GM18909 (cell line): ENCODE data around the gene COL9A3.

Source experiments
- ATAC-seq: cut with Tn5 transposase; IDR thresholded peaks from one replicate; pipeline ENCODE4 v1.9.1; 2021; ENCODE audit warnings: mild to moderate bottlenecking; ENCODE audit not compliant: unreplicated experiment, poor library complexity

The COL9A3 gene

GRCh38 chr20:62808211-62808865 is 8.5 kb upstream of the COL9A3 start:
- no peak for ATAC-seq

DNA sequence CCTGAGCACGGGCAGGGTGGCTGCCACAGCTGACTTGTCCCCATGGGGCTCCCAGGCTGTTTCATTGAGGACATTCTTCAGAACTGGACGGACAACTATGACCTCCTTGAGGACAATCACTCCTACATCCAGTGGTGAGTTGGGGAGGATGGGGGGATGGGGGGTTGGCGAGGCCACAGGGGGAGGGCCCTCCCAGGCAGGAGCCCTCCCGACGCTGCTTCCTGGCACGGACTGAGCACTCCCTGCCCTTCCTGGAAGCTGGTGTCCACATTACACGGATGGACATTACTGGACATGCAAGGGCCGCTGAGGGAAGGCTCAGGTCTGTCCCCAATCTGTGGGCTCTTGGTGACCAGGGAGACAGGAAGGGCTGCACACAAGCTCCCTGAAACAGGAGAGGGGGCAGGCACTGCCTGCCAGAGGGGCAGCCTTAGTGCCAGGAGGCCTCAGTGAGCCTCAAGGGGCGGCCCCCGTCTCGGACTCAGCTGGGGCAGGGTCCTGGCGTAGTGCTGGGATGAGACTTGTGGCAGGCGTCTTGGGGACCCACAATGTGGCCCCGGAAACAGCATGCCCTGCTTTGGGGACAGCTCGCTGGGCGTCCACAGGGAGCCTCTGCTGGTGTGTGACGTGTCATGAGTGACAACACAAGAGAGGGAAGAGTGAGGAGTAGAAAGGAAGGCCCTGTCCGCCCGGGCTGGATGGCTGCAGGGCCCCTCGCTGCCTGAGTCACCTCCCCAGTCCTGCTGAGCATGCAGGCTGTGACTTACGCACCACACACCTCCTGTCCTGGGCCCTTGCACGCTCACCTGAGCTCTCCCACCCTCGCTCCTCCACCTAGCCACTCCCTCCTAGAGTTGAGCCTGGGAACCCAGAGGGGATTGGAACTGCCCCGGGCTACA is 7.1 kb upstream of the COL9A3 start:
- ATAC-seq: no peak

DNA sequence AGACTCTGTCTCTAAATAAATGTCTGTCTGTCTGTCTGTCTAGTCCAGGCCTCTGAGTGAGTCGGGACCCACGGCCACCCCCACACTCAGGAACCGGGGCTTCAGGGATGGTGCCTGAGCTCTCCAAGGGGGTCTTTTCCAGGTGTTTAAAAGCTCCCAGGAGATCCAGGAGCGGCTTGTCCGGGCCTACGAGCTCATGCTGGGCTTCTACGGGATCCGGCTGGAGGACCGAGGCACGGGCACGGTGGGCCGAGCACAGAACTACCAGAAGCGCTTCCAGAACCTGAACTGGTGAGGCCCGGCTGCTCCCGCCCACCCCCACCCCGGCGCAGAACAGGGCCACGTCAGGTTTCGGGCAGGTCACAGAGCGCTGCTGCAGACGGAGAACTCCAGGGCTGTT is 5.5 kb upstream of the COL9A3 start:
- no peak for ATAC-seq

DNA sequence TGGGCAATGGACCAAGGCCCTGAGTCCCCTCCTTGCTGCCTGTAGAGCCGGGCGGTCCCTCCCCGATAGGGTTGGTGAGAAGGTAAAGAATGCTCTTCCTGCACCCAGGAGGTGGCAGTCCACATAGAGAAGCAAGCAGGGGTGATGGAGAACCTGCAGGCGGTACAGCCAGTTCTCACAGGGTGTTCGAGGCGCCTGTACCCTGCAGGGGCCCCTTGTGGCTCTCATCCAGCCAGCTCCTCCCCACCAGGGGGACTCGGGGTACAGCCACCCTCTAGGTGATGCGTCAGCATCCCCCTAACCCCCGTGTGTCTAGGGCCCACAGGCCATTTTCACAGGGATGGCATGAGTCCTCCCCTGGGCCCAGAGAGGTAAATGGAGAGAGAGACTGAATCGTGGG is 5.1 kb upstream of the COL9A3 start:
- no peak for ATAC-seq

GRCh38 chr20:62812181-62812906 is 4.5 kb upstream of the COL9A3 start:
- no peak for ATAC-seq

DNA sequence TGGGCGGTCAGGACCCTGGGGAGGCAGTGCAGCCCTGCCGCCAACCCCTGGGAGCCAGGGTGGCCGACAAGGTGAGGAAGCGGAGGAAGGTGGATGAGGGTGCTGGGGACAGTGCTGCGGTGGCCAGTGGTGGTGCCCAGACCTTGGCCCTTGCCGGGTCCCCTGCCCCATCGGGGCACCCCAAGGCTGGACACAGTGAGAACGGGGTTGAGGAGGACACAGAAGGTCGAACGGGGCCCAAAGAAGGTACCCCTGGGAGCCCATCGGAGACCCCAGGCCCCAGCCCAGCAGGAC is 4.0 kb upstream of the COL9A3 start:
- no peak for ATAC-seq

DNA sequence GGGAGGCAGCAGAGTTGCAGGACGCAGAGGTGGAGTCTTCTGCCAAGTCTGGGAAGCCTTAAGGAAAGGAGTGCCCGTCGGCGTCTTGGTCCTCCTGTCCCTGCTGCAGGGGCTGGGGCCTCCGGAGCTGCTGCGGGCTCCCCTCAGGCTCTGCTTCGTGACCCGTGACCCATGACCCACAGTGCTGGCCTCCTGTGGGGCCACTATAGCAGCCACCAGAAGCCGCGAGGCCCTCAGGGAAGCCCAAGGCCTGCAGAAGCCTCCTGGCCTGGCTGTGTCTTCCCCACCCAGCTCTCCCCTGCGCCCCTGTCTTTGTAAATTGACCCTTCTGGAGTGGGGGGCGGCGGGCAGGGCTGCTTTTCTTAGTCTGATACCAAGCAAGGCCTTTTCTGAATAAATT is 3.3 kb upstream of the COL9A3 start:
- ATAC-seq: no peak

GRCh38 chr20:62814060-62814708 is 2.7 kb upstream of the COL9A3 start:
- no peak for ATAC-seq

GRCh38 chr20:62814709-62815065 is 2.2 kb upstream of the COL9A3 start:
- no peak for ATAC-seq

DNA sequence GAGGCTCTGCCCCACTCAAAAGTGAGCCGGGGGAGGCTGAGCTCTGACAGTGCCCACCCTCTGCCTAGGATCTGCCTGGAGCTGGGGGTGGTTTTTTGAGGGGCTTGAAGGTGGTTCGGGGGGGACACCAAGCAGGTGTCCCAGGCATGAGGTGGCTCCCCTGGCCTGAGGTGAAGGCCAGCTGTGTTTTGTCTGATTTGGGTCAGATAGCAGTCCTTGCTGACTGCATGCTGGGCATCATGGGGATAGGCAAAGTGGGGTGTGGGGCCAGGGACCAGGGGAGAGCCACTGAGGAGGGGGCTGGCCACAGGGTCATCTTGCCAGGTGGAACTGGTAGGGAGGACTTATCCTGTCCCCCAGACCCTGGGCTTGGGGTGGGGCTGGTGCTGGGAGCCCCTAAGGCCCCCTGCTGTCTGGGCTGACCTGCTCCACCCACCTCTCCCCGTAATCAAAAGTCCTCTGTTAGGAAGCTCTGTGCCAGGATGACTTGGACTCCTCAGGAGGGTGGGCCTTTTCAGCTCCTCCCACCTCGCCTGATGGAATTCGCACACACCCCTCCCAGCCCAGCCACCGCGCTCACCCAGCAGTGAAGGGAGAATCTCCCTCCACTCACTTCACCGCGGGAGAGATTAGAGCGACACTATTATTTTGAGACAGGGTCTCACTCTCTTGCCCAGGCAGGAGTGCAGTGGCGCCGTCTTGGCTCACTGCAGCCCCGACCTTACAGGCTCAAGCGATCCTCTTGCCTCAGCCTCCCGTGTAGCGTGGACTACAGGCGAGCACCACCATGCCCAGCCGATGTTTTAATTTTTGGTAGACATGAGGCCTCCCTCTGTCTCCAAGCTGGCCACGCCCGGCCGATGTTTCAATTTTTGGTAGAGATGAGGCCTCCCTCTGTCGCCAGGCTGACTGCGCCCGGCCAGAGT is 1.5 kb upstream of the COL9A3 start:
- no peak for ATAC-seq

GRCh38 chr20:62816031-62816883 is 593 bp upstream of the COL9A3 start:
- ATAC-seq: no peak

- ATAC-seq: no peak
Observed at GRCh38 chr20:62817975-62818591, 1.2 kb downstream of the COL9A3 start.

- ATAC-seq: no peak
Observed at GRCh38 chr20:62818592-62819493, 2.0 kb downstream of the COL9A3 start.

- ATAC-seq: no peak
Observed at GRCh38 chr20:62819494-62820174, 2.8 kb downstream of the COL9A3 start.

DNA sequence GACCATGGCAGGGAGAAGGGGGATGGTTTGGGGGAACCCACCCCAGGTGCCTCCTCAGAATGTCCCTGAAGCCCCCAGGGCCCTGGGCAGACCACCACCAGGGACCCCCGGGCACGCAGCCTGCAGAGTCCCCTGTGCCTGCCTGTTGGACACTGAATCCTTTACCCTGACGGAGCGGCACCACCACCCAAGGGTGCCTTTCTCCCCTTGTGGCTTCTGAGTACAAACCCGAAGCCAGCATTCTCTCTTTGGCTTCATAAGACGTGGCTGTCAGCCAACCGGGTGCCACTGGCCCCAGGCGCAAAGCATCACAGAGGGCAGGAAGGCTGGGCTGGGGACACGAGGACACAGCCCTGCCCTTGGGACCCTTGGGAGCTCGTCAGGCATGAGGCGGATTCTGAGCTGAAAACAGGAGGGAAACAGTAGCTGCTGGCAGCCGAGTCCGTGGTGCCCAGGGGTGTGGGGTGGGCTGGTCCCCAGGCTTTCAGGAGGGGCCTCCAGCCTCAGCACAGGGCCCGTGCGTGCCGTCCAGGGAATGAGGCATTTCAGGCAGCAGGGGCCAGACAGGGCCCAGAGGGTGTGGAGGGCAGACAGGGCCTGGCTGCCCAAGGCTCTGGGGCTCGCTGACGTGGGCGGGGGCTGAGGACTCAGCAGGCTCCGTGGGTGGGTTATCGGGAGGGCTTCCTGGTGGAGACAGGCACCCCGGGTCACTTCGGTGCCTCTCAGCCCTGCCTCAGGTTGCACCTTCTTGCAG is 3.5 kb downstream of the COL9A3 start:
- no peak for ATAC-seq

GRCh38 chr20:62820962-62821725 is 4.3 kb downstream of the COL9A3 start:
- ATAC-seq: no peak
